Measurements from ENCODE around the gene KATNB1.

GRCh38 chr16:57795431-57795878 lies 59.9 kb downstream of the KATNB1 start:
- TF ChIP-seq USF2 (IDR thresholded peaks at IDR 0.05; ENCODE audit: borderline replicate concordance, low read depth, low read length) = no peak
- TF ChIP-seq TCF12 (IDR thresholded peaks at IDR 0.05) = peak; percentile 42; the same call in 1 of the 2 replicates
- TF ChIP-seq MAX (IDR thresholded peaks at IDR 0.05; ENCODE audit: low read depth) = no peak
- TF ChIP-seq RFX5 (IDR thresholded peaks at IDR 0.05; ENCODE audit: low read length) = no peak
- no peak for TF ChIP-seq ZBTB33 (IDR thresholded peaks at IDR 0.05; ENCODE audit: borderline replicate concordance, low read depth)
